Prostate gland (tissue), 2 donors: ENCODE results near the gene GANAB.

Experiments used
- CTCF ChIP-seq, 4 experiments: fragments of 200-600 bp in 2 of 4; fragments of 450-650 bp in 2 of 4; sonication (generic) in 2 of 4; IDR thresholded peaks; 1 replicate in 3 of 4; 2 replicates in 1 of 4; pipeline ENCODE4 v1.5.1; 2016 to 2019; ENCODE audit warnings: antibody characterized with exemption in 4 of 4, mild to moderate bottlenecking in 2 of 4, moderate library complexity in 2 of 4
- POLR2A ChIP-seq: fragments of 450-650 bp; IDR thresholded peaks from one replicate; pipeline ENCODE4 v1.6.1; 2016; ENCODE audit warnings: antibody characterized with exemption, mild to moderate bottlenecking
- POLR2AphosphoS5 ChIP-seq: sonication (generic); formaldehyde crosslinking; IDR thresholded peaks from one replicate; pipeline ENCODE4 v1.6.1; 2017; ENCODE audit warnings: antibody characterized with exemption

DNA sequence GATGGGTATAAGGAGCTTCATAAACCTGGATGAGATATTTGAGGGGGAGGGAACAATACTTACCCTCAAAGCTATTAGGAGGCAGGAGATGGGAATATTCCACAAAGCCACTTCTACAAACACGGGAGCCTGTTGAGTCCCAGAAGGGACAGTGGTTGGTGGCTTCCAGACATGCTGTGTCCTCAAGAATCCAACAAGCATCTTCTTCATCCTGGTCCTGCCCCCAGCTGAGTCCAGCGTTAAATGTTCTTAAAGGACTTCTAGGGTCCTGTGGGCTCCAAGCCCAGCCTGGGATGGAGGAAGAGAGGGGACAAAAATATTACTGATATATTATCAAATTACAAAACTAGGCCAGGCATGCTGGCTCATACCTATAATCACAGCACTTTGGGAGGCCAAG lies 21.0 kb upstream of the GANAB start:
- TF ChIP-seq CTCF (IDR thresholded peaks at IDR 0.05): no peak
- TF ChIP-seq POLR2AphosphoS5: no peak
- no peak for TF ChIP-seq POLR2A
